GM19193 (cell line): ENCODE measurements around the gene CD109.
A peak's percentile ranks its signal among the peaks of the same experiment; 100 is the strongest.

Experiments used
- POLR2A ChIP-seq: IDR thresholded peaks from 4 replicates; pipeline ENCODE4 v1.6.1; 2011; ENCODE audit not compliant: insufficient read depth, insufficient read length; ENCODE audit errors: extremely low read depth

CD109 gene

GRCh38 chr6:73695619-73696421, at the start of gene CD109:
Gene CD109 (plus strand): TSS chr6:73696203. CDS start chr6:73696216, 13 bp downstream.
- TF ChIP-seq POLR2A: no peak

DNA sequence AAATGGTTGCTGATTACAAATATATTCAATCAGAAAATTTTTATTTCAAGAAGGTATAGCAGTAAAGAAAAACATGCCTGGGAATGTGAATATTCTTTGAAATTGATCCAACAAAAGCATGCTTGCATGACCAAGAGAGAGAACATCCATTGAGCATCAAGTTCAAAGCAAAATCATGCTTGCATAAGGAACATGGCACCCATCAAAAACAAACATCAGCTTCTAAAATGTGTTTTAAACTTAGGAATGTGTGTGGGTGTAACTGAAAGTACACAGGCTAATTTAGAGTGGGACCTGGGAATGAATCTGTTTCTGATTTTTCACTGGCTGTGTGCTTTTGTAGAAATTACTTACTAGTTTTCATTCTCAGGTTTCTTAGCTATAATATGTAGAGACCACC, 47.8 kb upstream of the CD109 start:
- no peak for TF ChIP-seq POLR2A

- no peak for TF ChIP-seq POLR2A
These were observed 46.2 kb upstream of the CD109 start for GRCh38 chr6:73649783-73650182.

GRCh38 chr6:73652637-73653570, 43.1 kb upstream of the CD109 start:
- no peak for TF ChIP-seq POLR2A

GRCh38 chr6:73653571-73654424, 42.2 kb upstream of the CD109 start, which contains the start of gene SLC17A5:
Gene SLC17A5 (minus strand): TSS chr6:73653992. CDS start chr6:73653886, 106 bp downstream.
- peak; percentile 84 for TF ChIP-seq POLR2A

GRCh38 chr6:73655341-73655917, 40.6 kb upstream of the CD109 start:
- no peak for TF ChIP-seq POLR2A

DNA sequence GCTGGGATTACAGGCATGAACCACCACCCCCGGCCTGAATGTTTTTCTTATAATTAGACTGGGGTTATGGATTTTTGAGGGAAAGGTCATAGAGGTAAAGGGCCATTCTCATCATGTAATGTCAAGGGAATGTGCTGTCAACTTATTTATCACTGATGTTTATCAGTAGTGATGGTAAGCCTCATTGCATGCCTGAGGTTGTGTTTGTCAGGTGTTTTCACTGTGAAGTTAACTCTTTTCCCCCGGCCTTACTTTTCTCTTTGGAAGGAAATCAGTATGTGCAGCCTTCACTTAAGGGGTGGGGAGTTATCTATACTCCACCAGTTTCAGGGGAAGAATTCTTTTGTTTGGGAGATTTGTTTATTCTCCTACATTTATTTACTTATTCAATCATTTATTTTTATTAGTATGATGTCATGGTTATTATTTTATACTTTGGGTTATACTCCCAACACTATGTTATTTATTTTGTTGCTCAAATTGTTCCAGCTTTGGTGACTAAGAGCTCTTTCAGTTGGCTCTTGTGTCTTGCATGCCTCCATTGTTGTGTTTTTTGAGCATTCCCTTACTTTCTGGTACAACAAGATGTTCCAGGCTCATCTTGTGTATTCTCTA, 39.4 kb upstream of the CD109 start:
- TF ChIP-seq POLR2A: no peak

DNA sequence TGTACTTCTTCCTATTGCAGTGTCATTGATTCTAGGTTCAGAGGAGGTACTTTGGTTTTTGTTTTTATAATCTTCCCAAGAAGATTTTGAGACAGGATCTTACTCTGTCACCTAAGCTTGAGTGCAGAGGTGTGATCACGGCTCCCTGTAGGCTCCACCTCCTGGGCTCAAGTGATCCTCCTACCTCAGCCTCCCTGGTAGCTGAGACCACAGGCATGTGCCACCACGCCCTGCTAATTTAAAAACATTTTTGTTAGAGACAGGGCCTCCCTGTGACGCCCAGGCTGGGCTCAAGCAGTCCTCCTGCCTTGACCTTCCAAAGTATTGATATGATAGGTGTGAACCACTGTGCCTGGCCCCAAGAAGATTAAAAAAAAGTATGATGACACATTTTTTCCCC, 38.8 kb upstream of the CD109 start:
- no peak for TF ChIP-seq POLR2A

- TF ChIP-seq POLR2A: no peak
These were observed 31.3 kb upstream of the CD109 start for GRCh38 chr6:73664701-73665100.

GRCh38 chr6:73665686-73666319, 30.2 kb upstream of the CD109 start:
- TF ChIP-seq POLR2A: no peak

DNA sequence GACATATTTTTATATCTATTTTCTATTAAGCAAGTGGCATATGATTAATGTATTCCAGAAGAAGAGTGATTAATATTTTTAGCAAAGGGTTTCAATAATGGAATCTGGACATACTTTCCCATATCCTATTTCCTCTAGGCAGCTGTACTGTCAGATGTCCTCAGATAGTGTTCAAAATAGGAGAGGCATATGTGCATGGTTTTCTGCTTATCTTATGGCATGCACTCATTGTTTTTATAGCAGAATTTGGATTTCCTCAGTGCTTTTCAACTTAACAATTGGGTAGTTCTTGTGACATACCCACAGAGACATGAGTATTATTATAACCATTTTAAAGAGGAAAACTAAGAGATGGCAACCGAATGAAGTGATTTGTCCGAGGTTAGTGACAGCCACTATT, 29.6 kb upstream of the CD109 start:
- no peak for TF ChIP-seq POLR2A

DNA sequence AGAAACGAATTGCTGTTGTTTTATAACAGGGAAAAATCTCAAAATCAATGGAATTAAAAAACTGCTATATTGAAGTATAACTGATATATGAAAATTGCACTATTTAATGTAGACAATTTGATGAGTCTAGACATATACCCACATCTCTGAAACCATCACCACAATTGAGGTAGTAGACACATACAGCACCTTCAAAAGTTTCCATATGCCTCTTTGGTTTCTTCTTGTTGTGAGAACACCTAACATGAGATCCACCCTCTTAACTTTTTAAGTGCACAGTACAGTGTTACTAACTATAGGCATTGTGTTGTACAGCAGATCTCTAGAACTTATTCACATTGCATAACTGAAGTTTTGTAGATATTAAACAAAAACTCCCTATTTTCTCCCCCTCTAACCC, 28.2 kb upstream of the CD109 start:
- TF ChIP-seq POLR2A: no peak

DNA sequence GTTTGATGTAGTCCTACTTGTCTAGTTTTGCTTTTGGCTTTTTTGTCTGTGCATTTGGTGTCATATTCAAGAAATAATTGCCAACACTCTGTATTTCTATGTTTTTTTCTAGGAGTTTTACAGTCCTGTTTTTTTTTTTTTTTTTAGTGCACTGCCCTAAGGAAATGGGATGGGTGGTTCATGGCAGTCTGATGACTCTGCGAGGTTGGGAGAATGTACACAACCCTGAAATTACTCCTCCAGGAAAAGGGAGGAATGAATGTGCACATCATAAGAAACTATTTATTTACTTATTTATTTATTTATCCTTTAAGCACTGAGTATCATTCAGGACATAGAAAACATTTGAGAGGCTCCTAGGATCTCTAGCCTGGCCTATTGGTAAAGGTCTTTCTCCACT, 27.0 kb upstream of the CD109 start:
- TF ChIP-seq POLR2A: no peak
